Liver (tissue), 9 donors: Measurements from ENCODE around the gene BPIFB1. TPM values are rescaled to one million over a fixed set of nuclear protein-coding genes. Genes with fewer than 3 reads are reported as not detected.

ENCODE experiments used
- DNase-seq: peaks from one replicate; pipeline ENCODE4 v3.0.0-alpha.2; 2017; ENCODE audit warnings: low spot score
- H3K27ac ChIP-seq, 2 donors: one replicate each; pipeline ENCODE4 v1.7.0; 2013; ENCODE audit warnings: inconsistent platforms in 2 of 2, low read length in 2 of 2, control low read depth in 1 of 2, low read depth in 1 of 2, mild to moderate bottlenecking in 1 of 2
- H3K27me3 ChIP-seq, 4 donors: one replicate each; pipeline versions ENCODE4 v1.6.1 to v1.7.0; 2013; ENCODE audit warnings: low read length in 3 of 4, inconsistent platforms in 1 of 4, mild to moderate bottlenecking in 1 of 4, moderate library complexity in 1 of 4; ENCODE audit not compliant: control insufficient read depth in 4 of 4, insufficient read depth in 4 of 4
- H3K36me3 ChIP-seq, 4 donors: one replicate each; pipeline versions ENCODE4 v1.6.1 to v1.7.0; 2013; ENCODE audit warnings: low read length in 3 of 4, mild to moderate bottlenecking in 3 of 4, low read depth in 1 of 4, moderate library complexity in 1 of 4; ENCODE audit not compliant: control insufficient read depth in 4 of 4, insufficient read depth in 3 of 4
- H3K4me1 ChIP-seq, 4 donors: one replicate each; pipeline versions ENCODE4 v1.6.1 to v1.7.0; 2013; ENCODE audit warnings: low read length in 3 of 4, mild to moderate bottlenecking in 3 of 4, moderate library complexity in 1 of 4; ENCODE audit not compliant: control insufficient read depth in 4 of 4, insufficient read depth in 4 of 4
- H3K4me3 ChIP-seq, 3 donors: one replicate each; pipeline versions ENCODE4 v1.6.1 to v1.7.0; 2013; ENCODE audit warnings: low read length in 3 of 3, control low read depth in 1 of 3, low read depth in 1 of 3, mild to moderate bottlenecking in 1 of 3
- H3K9ac ChIP-seq, 2 donors: one replicate each; pipeline ENCODE4 v1.7.0; 2013; ENCODE audit warnings: low read length in 2 of 2, mild to moderate bottlenecking in 2 of 2, moderate library complexity in 2 of 2, control low read depth in 1 of 2, low read depth in 1 of 2
- H3K9me3 ChIP-seq, 4 donors: one replicate each; pipeline versions ENCODE4 v1.6.1 to v1.7.0; 2013; ENCODE audit warnings: low read length in 3 of 4; ENCODE audit not compliant: control insufficient read depth in 4 of 4
- ATF3 ChIP-seq: IDR thresholded peaks from 2 replicates; pipeline ENCODE4 v1.6.1; 2016; ENCODE audit warnings: antibody characterized with exemption
- EGR1 ChIP-seq, 2 donors: IDR thresholded peaks; 2 replicates each; pipeline ENCODE4 v1.6.1; 2016 to 2018; ENCODE audit warnings: antibody characterized with exemption in 2 of 2, low read depth in 2 of 2
- FOXA1 ChIP-seq: IDR thresholded peaks from 2 replicates; pipeline ENCODE4 v1.6.1; 2016; ENCODE audit warnings: antibody characterized with exemption
- FOXA2 ChIP-seq: IDR thresholded peaks from 2 replicates; pipeline ENCODE4 v1.6.1; 2016; ENCODE audit warnings: antibody characterized with exemption
- GABPA ChIP-seq, 2 donors: IDR thresholded peaks in 1 of 2; conservative IDR thresholded peaks in 1 of 2; 2 replicates each; pipeline ENCODE4 v1.6.1; 2016; ENCODE audit warnings: antibody characterized with exemption in 2 of 2, mild to moderate bottlenecking in 1 of 2, moderate library complexity in 1 of 2
- HNF4A ChIP-seq, 2 donors: conservative IDR thresholded peaks; 2 replicates each; pipeline ENCODE4 v1.6.1; 2016; ENCODE audit warnings: antibody characterized with exemption in 2 of 2, mild to moderate bottlenecking in 2 of 2
- HNF4G ChIP-seq: IDR thresholded peaks from 2 replicates; pipeline ENCODE4 v1.6.1; 2016; ENCODE audit warnings: antibody characterized with exemption
- JUND ChIP-seq, 2 donors: IDR thresholded peaks; 2 replicates each; pipeline ENCODE4 v1.6.1; 2016; ENCODE audit warnings: antibody characterized with exemption in 2 of 2
- MAX ChIP-seq: IDR thresholded peaks from 2 replicates; pipeline ENCODE4 v1.6.1; 2016; ENCODE audit warnings: antibody characterized with exemption
- NR2F2 ChIP-seq: IDR thresholded peaks from 2 replicates; pipeline ENCODE4 v1.6.1; 2016; ENCODE audit warnings: antibody characterized with exemption
- RAD21 ChIP-seq, 2 donors: IDR thresholded peaks; 2 replicates each; pipeline ENCODE4 v1.6.1; 2016; ENCODE audit warnings: antibody characterized with exemption in 2 of 2, mild to moderate bottlenecking in 2 of 2
- REST ChIP-seq: IDR thresholded peaks from 2 replicates; pipeline ENCODE4 v1.6.1; 2016; ENCODE audit warnings: antibody characterized with exemption, mild to moderate bottlenecking
- RXRA ChIP-seq, 2 donors: IDR thresholded peaks; 2 replicates each; pipeline ENCODE4 v1.6.1; 2017 to 2018; ENCODE audit warnings: antibody characterized with exemption in 2 of 2, mild to moderate bottlenecking in 1 of 2
- SP1 ChIP-seq: IDR thresholded peaks from 2 replicates; pipeline ENCODE4 v1.6.1; 2018; ENCODE audit warnings: antibody characterized with exemption, mild to moderate bottlenecking
- TAF1 ChIP-seq: conservative IDR thresholded peaks from 2 replicates; pipeline ENCODE4 v1.6.1; 2016; ENCODE audit warnings: antibody characterized with exemption, mild to moderate bottlenecking
- YY1 ChIP-seq: IDR thresholded peaks from 2 replicates; pipeline ENCODE4 v1.6.1; 2016; ENCODE audit warnings: antibody characterized with exemption, mild to moderate bottlenecking
- ZBTB33 ChIP-seq: IDR thresholded peaks from 2 replicates; pipeline ENCODE4 v1.6.1; 2016; ENCODE audit warnings: antibody characterized with exemption
- WGBS: extraction: QIAGEN DNeasy Blood & Tissue Kit; methylation state at CpG from one replicate; pipeline ENCODE4 v1.1.7; 2013; 5-methylcytosine and 5-hydroxymethylcytosine counted together
- polyA plus RNA-seq, 2 donors: library from polyadenylated mRNA; stranded (reverse) in 1 of 2; unstranded in 1 of 2; fragments of 200-250 nt in 1 of 2; fragments of >200 nt in 1 of 2; fragmentation: Nextera tagmentation in 1 of 2; extraction: Ambion mirVana in 1 of 2; gene quantifications; one replicate each; pipeline versions ENCODE4 v1.2.1 to v1.2.3, GENCODE V29; 2013 to 2015
- total RNA-seq, 2 donors: library from RNA; depleted of rRNA; stranded (reverse); fragments of >200 nt; gene quantifications; one replicate each; pipeline ENCODE4 v1.2.3, GENCODE V29; 2014
- TF ChIP-seq, protein P1 (sequence below): fragments of 150-350 bp; IDR thresholded peaks from 2 replicates; pipeline ENCODE4 v1.5.1; 2017; ENCODE audit warnings: improper control_type of control experiment, low read depth, low read length; ENCODE audit not compliant: missing input control
- donor health status: healthy.
- donor health status: healthy.
- donor health status: healthy.
- donor health status: healthy.
- donor health status: healthy.

The BPIFB1 gene
- total and polyA plus RNA-seq, 4 donors, result 0.08 to 0.13 TPM; not detected in 2

DNA sequence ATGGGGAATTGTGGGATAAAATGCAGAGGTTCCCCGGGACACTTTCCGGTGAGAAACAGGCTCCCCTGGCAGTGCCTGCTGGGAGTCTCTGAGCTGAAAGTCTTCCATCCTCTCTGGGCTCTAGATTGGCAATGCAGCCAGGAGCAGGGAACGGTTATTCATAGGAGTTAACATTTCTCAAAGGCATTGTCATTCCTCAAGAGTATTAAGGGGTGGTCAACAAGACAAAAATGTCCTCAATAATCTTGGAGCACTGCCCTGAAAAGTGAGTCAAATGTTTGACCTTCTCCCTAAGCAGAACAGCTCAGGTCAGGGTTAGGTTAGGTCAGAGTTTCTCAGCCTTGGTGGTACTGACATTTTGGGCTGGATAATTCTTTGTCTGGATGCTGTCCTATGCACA lies 13.2 kb downstream of the BPIFB1 start:
- no peaks in the 10 kb centered on the region for H3K9me3 ChIP-seq
- DNase-seq, result no peak
- 69% methylated on average over 3 of the region's 3 CpGs for WGBS
- H3K36me3 ChIP-seq, result no peaks in the 10 kb centered on the region
- no peak overlapping the region for H3K9ac ChIP-seq
- no peak for TF ChIP-seq REST
- TF ChIP-seq TAF1, result no peak
- TF ChIP-seq SP1, result no peak
- no peak for TF ChIP-seq ZBTB33
- TF ChIP-seq MAX, result no peak
- TF ChIP-seq FOXA2, result no peak
- TF ChIP-seq HNF4G, result no peak
- TF ChIP-seq HNF4A (conservative IDR thresholded peaks at IDR 0.05), result no peak
- no peak for TF ChIP-seq GABPA (IDR thresholded peaks at IDR 0.05 in 1 of 2, conservative IDR thresholded peaks at IDR 0.05 in 1 of 2)
- no peak for TF ChIP-seq YY1
- no peaks in the 10 kb centered on the region for H3K27me3 ChIP-seq
- peaks cover 0 to 2% (median 0%) of the 10 kb centered on the region in 4 donors for H3K4me1 ChIP-seq
- H3K4me3 ChIP-seq, result no peak overlapping the region
- H3K27ac ChIP-seq, result no peak overlapping the region

GRCh38 chr20:33298391-33298790 lies 15.4 kb downstream of the BPIFB1 start:
- H3K4me1 ChIP-seq, result peaks cover 0 to 2% (median 0%) of the 10 kb centered on the region in 4 donors

More at GRCh38 chr20:33298391-33298790, 15.4 kb downstream of the BPIFB1 start:
- no peak for DNase-seq
- Histone ChIP-seq H3K27me3 (no peaks in the 10 kb centered on the region), H3K27ac (no peak overlapping the region), H3K9ac (no peak overlapping the region), H3K4me3 (no peak overlapping the region), H3K36me3 (no peaks in the 10 kb centered on the region), H3K9me3 (no peaks in the 10 kb centered on the region)
- 84% methylated on average over 11 of the region's 11 CpGs for WGBS
- TF ChIP-seq, protein P1, sequence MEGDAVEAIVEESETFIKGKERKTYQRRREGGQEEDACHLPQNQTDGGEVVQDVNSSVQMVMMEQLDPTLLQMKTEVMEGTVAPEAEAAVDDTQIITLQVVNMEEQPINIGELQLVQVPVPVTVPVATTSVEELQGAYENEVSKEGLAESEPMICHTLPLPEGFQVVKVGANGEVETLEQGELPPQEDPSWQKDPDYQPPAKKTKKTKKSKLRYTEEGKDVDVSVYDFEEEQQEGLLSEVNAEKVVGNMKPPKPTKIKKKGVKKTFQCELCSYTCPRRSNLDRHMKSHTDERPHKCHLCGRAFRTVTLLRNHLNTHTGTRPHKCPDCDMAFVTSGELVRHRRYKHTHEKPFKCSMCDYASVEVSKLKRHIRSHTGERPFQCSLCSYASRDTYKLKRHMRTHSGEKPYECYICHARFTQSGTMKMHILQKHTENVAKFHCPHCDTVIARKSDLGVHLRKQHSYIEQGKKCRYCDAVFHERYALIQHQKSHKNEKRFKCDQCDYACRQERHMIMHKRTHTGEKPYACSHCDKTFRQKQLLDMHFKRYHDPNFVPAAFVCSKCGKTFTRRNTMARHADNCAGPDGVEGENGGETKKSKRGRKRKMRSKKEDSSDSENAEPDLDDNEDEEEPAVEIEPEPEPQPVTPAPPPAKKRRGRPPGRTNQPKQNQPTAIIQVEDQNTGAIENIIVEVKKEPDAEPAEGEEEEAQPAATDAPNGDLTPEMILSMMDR, result no peak
- TF ChIP-seq HNF4G (no peak), ZBTB33 (no peak), RAD21 (IDR thresholded peaks at IDR 0.05) (no peak), RXRA (IDR thresholded peaks at IDR 0.05) (no peak), FOXA2 (no peak), REST (no peak), SP1 (no peak), MAX (no peak), NR2F2 (no peak), FOXA1 (no peak), EGR1 (IDR thresholded peaks at IDR 0.05; ENCODE audit: low read depth in 2 of 2) (no peak), HNF4A (conservative IDR thresholded peaks at IDR 0.05) (no peak), GABPA (IDR thresholded peaks at IDR 0.05 in 1 of 2, conservative IDR thresholded peaks at IDR 0.05 in 1 of 2) (no peak), YY1 (no peak), JUND (IDR thresholded peaks at IDR 0.05) (no peak), ATF3 (no peak)
